Upper lobe of left lung (tissue), 6 donors: ENCODE results near the gene MANEA. TPM values are rescaled to one million over a fixed set of nuclear protein-coding genes. Genes with fewer than 3 reads are reported as not detected.

Experiments
- ATAC-seq, 2 donors: fragments of 200-7000 bp; cut with Tn5 transposase; one replicate each; pipeline ENCODE4 v1.9.1; 2022; ENCODE audit warnings: mild to moderate bottlenecking in 2 of 2, moderate library complexity in 2 of 2; ENCODE audit not compliant: low FRiP score in 2 of 2
- DNase-seq, 2 donors: peaks; one replicate each; pipeline ENCODE4 v3.0.0-alpha.2; 2019 to 2020
- H3K27ac ChIP-seq, 4 donors: fragments of 200-600 bp; sonication (generic); one replicate each; pipeline ENCODE4 v1.5.1; 2016 to 2019
- H3K27me3 ChIP-seq, 4 donors: fragments of 200-600 bp; sonication (generic); one replicate each; pipeline ENCODE4 v1.5.1; 2017 to 2019
- H3K36me3 ChIP-seq, 4 donors: fragments of 200-600 bp; sonication (generic); one replicate each; pipeline ENCODE4 v1.5.1; 2016 to 2019
- H3K4me1 ChIP-seq, 4 donors: fragments of 200-600 bp; sonication (generic); one replicate each; pipeline ENCODE4 v1.5.1; 2018 to 2019
- H3K4me3 ChIP-seq, 4 donors: fragments of 200-600 bp; sonication (generic); one replicate each; pipeline ENCODE4 v1.5.1; 2017 to 2019; ENCODE audit warnings: mild to moderate bottlenecking in 2 of 4, moderate library complexity in 1 of 4
- H3K9me3 ChIP-seq, 4 donors: fragments of 200-600 bp; sonication (generic); one replicate each; pipeline ENCODE4 v1.5.1; 2018 to 2019
- EP300 ChIP-seq, 4 donors: sonication (generic); formaldehyde crosslinking; IDR thresholded peaks; one replicate each; pipeline ENCODE4 v1.5.1; 2017; ENCODE audit warnings: antibody characterized with exemption in 4 of 4, control low read depth in 2 of 4
- POLR2A ChIP-seq, 4 donors: fragments of 450-650 bp; IDR thresholded peaks; one replicate each; pipeline ENCODE4 v1.5.1; 2016 to 2017; ENCODE audit warnings: antibody characterized with exemption in 4 of 4, mild to moderate bottlenecking in 2 of 4
- POLR2AphosphoS5 ChIP-seq, 2 donors: sonication (generic); formaldehyde crosslinking; IDR thresholded peaks; one replicate each; pipeline ENCODE4 v1.5.1; 2017; ENCODE audit warnings: antibody characterized with exemption in 2 of 2
- WGBS, 2 donors: methylation state at CpG; one replicate each; pipeline ENCODE4 v1.1.5; 2017 to 2018; 5-methylcytosine and 5-hydroxymethylcytosine counted together
- total RNA-seq, 6 donors: library from RNA; depleted of rRNA in 4 of 6; stranded (reverse); fragments of >200 nt in 4 of 6; gene quantifications; one replicate each; pipeline versions ENCODE4 v1.1.0 to v1.2.1, GENCODE V29; 2016 to 2021
- TF ChIP-seq, protein P1 (sequence below), 6 experiments: fragments of 450-650 bp in 4 of 6; fragments of 200-600 bp in 2 of 6; sonication (generic) in 2 of 6; IDR thresholded peaks; one replicate each; pipeline ENCODE4 v1.5.1; 2016 to 2019; ENCODE audit warnings: antibody characterized with exemption in 6 of 6
- donor health status: DM: no; HTN: no; CAD: no; lungs with moderate emphysema.
- donor health status: DM: no; HTN: yes; CAD: no; lungs with severe emphysema.

MANEA gene, protein sequence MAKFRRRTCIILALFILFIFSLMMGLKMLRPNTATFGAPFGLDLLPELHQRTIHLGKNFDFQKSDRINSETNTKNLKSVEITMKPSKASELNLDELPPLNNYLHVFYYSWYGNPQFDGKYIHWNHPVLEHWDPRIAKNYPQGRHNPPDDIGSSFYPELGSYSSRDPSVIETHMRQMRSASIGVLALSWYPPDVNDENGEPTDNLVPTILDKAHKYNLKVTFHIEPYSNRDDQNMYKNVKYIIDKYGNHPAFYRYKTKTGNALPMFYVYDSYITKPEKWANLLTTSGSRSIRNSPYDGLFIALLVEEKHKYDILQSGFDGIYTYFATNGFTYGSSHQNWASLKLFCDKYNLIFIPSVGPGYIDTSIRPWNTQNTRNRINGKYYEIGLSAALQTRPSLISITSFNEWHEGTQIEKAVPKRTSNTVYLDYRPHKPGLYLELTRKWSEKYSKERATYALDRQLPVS
- 10 to 100 TPM in 2 of 6 donors, 1 to 10 TPM in 4; 2.0 to 16.2 (median 9.4) TPM for total RNA-seq

DNA sequence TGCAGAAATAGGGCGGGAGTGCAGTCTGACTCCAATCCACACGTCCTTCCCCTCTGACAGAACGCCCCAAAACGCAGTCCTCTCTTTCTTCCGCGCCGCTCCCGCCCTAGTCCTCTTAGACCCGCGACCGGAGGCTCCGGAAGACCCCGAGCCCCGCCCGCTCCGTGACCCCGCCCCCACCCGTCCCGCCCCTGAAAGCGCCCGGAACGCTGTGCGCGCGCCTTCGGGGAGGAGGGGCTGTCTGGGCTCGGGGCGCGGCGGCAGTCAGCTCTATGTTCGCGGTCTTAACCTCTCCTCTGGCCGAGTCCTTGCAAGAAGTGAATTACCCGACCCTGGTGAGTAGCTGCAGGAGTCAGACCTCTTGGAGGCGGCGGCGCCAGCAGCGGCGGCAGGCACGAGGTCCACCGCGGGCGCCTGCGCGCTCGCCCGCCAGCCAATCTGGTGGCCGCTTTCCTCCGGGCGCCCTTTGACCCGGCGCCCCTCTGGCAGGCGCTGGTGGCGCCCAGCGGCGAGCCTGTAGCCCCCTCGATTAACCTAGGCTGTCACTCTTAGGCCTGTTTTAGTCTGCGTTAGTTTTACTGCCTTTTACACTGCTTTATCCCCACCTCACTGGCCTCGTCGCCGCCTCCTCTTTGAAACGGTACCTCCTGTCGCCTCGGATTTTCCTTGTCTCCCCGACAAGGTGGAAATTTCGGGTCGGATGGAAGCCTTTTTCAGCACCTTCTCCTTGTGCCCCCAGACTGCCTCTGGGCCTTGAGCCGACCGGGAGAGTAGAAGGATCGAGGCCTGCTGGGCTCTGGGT lies at the start of gene MANEA:
TSS of gene MANEA (plus strand) at position 232 of the 802 bp plus-strand sequence. CDS start 8,905 bp downstream, outside the sequence.
- Histone ChIP-seq H3K4me3 (peak within 1 kb of the TSS; percentile 60 to 79 (median 66)), H3K9me3 (no peaks in the 10 kb centered on the region), H3K27me3 (no peaks in the 10 kb centered on the region), H3K36me3 (no peaks in the 10 kb centered on the region), H3K27ac (peak within 1 kb of the TSS; percentile 86 to 92 (median 89)), H3K4me1 (peaks cover 26 to 34% (median 30%) of the 10 kb centered on the region in 4 donors)
- DNase-seq (peak; percentile 78 to 96), ATAC-seq (peak; percentile 96 to 97)
- WGBS, 2 donors: 0 to 1% methylated on average over 22 to 66 of the region's 70 CpGs
- TF ChIP-seq, protein P1, sequence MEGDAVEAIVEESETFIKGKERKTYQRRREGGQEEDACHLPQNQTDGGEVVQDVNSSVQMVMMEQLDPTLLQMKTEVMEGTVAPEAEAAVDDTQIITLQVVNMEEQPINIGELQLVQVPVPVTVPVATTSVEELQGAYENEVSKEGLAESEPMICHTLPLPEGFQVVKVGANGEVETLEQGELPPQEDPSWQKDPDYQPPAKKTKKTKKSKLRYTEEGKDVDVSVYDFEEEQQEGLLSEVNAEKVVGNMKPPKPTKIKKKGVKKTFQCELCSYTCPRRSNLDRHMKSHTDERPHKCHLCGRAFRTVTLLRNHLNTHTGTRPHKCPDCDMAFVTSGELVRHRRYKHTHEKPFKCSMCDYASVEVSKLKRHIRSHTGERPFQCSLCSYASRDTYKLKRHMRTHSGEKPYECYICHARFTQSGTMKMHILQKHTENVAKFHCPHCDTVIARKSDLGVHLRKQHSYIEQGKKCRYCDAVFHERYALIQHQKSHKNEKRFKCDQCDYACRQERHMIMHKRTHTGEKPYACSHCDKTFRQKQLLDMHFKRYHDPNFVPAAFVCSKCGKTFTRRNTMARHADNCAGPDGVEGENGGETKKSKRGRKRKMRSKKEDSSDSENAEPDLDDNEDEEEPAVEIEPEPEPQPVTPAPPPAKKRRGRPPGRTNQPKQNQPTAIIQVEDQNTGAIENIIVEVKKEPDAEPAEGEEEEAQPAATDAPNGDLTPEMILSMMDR (IDR thresholded peaks at IDR 0.05): peak in 1 of 6 experiments; percentile 18
- TF ChIP-seq POLR2A (IDR thresholded peaks at IDR 0.05) (peak in 3 of 4 donors; percentile 34 to 67 (median 35)), EP300 (IDR thresholded peaks at IDR 0.05) (no peak), POLR2AphosphoS5 (IDR thresholded peaks at IDR 0.05) (peak in 1 of 2 donors; percentile 39)

DNA sequence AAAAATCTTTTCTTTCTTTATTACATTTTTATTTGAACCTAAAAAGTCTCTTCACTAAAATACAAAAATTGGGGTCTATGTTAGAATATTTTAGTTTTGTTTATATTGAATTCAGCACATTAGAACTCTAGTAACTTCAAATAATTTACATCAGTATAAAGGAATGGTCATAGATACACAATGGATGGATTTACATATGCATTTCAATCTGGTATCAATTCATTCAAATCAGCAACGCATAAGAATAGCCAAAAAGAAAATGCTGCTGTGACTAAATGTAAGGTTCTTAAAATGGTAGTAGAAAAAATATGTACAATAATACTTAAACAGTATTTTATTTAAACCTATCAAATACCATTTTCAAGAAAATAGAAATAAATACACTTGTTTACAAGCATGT lies 47.6 kb upstream of the MANEA start:
- WGBS, 2 donors: 63 to 78% methylated on average over 1 of the region's 1 CpG

DNA sequence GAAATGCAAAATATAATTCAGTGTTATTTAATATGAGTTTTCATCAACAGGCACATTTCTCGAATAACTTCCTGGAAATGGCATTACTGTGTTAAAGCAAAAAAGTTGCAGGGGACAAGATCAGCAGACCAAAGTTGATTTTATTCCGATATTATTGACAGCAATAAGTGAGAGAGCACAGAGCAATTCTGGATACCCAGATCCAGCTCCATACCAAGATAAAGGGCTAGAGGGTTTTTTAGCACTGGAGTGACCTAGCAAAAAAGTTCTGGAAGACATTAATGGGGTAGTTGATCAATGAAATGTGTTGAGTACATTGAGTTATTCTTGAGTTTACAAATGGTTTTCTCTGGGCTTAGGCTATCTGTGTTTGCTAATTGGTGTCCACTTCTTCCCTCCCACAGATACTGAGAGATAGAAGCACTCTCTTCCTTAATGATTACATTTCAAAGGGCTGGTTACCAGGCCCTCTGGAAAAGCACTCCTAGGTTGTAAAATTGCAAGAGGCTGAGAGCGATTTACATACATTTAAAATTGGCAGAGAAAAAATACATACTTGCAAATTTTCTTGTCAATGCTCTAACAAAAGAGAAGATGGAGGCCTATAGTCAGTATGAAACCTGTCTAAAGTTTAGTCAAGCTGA lies 47.0 kb upstream of the MANEA start:
- Histone ChIP-seq H3K9me3 (no peaks in the 10 kb centered on the region), H3K27me3 (no peaks in the 10 kb centered on the region), H3K27ac (no peak overlapping the region), H3K4me1 (no peaks in the 10 kb centered on the region), H3K4me3 (no peak overlapping the region), H3K36me3 (no peaks in the 10 kb centered on the region)
- 45 to 54% methylated on average over 3 of the region's 3 CpGs for WGBS, 2 donors
- TF ChIP-seq POLR2A (IDR thresholded peaks at IDR 0.05) (no peak), POLR2AphosphoS5 (IDR thresholded peaks at IDR 0.05) (no peak), EP300 (IDR thresholded peaks at IDR 0.05) (no peak)
- TF ChIP-seq, protein P1 (IDR thresholded peaks at IDR 0.05): no peak
- no peak for DNase-seq
- ATAC-seq: no peak

More for the DNA sequence above, 47.6 kb upstream of the MANEA start:
- Histone ChIP-seq H3K4me3 (no peak overlapping the region), H3K9me3 (no peaks in the 10 kb centered on the region), H3K36me3 (no peaks in the 10 kb centered on the region), H3K27ac (no peak overlapping the region), H3K27me3 (no peaks in the 10 kb centered on the region), H3K4me1 (no peaks in the 10 kb centered on the region)
- ATAC-seq (no peak), DNase-seq (no peak)
- TF ChIP-seq, protein P1 (IDR thresholded peaks at IDR 0.05): no peak

DNA sequence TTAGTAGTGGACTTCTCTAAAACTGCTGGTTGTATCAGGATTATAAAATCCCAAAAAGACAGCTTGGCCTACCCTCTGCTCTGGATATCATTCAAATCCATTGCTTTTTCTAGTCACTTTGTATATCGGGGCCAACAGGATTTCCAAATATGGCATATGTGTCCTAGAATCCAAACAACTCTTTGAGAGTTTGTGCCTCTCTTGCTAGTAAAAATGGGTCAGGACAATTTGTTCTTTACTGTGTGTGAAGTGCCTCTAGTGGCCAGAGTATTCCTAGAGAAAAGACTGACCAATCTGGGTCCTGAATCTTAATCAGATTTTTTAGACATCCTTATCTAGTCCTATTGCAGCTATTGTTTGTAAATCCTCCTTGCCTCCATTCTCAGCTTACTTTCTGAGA lies 33.5 kb upstream of the MANEA start:
- WGBS, 2 donors: 83 to 87% methylated on average over 1 of the region's 1 CpG
- Histone ChIP-seq H3K36me3 (no peaks in the 10 kb centered on the region), H3K4me3 (no peak overlapping the region), H3K27me3 (no peaks in the 10 kb centered on the region), H3K27ac (no peak overlapping the region), H3K9me3 (no peaks in the 10 kb centered on the region), H3K4me1 (no peaks in the 10 kb centered on the region)
- TF ChIP-seq EP300 (IDR thresholded peaks at IDR 0.05): no peak
- no peak for TF ChIP-seq POLR2A (IDR thresholded peaks at IDR 0.05)
- TF ChIP-seq, protein P1 (IDR thresholded peaks at IDR 0.05): no peak
- TF ChIP-seq POLR2AphosphoS5 (IDR thresholded peaks at IDR 0.05): no peak
- DNase-seq: no peak
- no peak for ATAC-seq
